NCI-H2029 treated with DMSO at 0.1 percent for 48 hours (cell line): ENCODE measurements around the gene PPFIA1.
A peak's percentile ranks its signal among the peaks of the same experiment; 100 is the strongest.
"Not testable (repeated sequence)": the region's sequence is repeated elsewhere in the genome, so short reads cannot be mapped to it uniquely, and the experiment has no call there.

ENCODE experiments used
- DNase-seq: peaks from one replicate; lab custom pipeline; 2025; lab: John Stamatoyannopoulos, UW

Gene PPFIA1

DNA sequence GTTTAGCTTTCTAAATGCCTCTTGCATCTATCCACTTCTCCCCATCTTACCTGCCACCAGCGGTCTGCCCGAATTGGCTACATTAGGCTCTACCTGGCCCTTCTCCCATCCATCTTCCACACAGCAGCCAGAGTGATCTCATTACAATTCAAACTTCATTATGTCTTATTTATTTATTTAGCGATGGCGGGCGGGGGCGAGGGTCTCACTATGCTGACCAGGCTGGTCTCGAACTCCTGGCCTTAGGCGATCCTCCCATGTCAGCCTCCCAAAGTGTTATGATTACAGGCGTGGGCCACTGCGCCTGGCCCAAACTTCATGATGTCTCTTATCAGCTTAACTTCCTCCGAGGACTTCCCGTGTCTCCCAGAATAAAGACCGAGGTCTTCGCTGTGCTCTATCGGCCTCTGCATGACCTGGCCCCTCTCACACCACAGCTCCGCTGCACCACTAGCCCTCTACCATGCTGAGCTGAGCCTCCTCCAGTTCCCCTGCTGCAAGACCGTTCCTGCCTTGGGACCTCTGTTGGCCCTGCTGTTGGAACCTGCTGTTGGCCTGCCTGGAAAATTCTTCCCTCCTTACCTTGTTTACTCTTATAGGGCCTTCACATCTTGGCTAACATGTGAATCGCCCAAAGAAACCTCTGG is 127.0 kb downstream of the PPFIA1 start:
- no peak for DNase-seq

DNA sequence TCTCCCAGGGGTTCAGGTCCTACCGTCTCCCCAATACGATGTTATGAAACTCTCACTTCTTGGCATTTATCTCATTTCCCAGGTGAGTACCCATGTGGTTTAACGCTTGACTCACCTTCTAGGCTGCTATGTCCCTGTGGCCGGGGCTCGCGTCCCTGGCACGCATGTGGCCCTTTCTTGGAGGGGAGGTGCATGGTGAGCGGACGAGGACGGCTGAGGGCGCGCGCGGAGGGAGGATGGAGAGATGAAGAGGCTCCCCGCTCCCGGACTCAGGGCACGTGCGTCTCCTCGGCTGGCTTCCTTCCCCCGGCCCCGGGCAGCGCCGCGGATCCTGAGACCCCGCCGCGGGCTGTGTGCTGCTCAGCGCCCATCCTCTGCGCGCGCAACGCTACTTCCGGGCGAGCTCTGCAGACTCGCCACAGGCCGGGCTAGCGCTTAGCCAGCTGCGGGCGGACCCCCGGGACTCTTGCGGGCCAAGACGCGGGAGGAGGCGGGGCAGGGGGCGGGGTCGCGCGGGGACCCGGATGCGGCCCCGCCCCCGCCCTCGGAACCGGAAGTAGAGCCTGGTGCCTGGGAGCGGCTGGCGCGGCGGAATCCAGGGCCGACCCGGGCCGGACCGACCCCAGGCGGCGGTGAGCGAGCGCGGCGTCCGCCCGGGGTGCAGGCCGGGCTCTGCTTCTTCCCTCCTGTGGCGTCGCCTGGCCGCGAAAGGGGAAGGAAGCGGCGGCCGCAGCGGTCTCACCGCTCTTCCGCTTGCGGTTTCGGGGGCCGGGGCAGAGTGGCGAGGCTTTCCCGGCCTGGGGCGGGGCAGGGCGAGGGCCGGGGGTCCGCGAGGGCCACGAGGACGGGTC is 127.7 kb downstream of the PPFIA1 start, which contains the start of gene CTTN:
Gene CTTN (plus strand): TSS at position 547 of the 851 bp plus-strand sequence. CDS start 8,769 bp downstream, outside the sequence.
- DNase-seq, result peak; percentile 61

DNA sequence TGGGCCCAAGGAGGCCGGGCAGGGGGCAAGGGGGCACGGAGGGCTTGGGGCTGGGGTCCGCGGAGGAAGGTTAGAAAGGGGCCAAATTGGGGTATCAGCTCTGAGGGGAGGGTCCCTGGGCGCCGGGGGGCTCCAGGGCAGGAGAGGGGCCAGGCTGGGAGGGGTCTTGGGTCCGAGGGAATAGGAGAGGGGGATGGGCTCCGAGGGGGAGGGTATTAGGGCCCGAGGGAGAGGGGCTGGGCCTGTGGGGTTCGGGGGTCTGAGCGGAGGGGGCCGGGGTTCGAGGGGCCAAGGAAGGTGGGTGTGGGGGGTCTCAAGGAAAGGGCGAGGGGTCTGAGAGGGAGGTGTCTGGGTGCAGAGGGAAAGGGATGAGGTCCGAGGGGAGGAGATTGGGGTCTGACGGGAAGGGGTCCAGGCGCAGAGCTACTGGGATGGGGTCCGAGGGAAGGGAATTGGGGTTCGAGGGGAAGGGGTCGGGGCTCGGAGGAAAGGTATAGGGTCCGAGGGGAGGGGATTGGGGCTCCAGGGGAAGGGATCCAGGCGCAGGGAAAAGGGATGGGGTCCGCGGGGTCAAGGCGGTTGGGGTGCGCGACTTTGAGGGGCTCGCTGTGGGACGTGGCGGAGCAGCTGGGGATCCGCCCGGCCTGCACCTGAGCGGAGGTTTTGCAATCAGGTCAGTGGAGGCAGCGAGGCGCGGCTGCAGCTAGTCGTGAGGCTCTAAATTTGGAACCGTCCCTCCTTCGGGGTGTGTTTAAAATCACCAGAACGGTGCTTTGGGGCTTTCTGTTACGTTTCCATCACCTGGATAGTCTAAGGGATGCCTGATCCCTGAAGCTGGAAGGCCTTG is 128.6 kb downstream of the PPFIA1 start:
- DNase-seq, result no peak

DNA sequence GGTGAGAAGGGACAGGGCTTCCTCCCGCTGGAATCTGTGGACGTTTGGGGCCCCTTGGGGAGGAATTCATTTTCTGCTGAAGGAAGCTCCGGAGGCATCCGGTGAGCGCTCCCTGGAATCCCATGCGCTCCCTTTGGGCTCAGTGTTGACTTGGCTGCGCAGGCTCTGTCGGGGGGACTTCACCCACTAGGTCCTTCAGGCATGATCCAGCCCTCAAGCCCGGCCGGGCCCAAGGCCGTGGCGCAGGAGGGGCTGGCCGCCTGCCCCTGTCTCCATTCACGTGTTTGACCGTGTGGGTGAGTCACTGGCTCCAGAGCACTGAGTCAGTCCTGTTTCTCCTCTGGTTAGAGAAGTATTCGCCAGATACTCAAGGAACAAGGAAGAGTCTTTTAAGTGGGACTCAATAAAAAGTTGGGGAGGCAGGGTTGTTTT is 129.2 kb downstream of the PPFIA1 start:
- no peak for DNase-seq

DNA sequence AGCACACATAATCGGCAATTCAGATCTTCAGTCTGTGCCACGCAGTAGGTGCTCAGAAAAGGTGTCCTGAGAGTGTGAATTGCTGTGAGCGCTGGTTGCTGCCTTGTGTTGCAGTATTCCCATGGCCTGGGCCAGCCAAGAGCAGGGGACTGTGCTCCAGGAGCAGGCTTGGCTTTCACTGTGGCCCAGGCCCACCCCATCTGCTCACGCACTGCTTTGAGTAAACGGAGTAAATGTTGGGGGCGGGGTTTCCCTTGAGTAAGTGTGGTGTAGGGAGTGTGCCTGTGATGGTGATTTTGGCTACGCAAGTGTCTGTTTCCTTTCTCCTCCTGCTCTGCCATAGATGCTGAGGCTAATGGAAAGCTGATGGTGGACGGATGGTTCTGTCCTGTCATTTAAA is 130.2 kb downstream of the PPFIA1 start:
- DNase-seq, result no peak

DNA sequence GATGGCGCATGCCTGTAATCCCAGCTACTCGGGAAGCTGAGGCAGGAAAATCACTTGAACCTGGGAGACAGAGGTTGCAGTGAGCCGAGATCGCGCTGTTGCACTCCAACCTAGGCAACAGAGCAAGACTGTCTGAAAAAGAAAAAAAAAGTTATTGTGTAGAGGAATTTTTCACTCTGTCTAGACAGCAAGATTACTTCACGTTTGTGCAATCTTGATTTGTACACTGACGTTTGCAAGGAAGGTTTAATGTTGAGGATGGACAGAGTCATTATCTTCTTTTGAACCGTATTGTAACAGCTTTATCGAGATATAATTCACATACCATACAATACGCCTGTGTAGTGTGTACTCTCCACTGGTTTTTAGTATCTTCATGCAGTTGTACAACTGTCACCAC is 131.5 kb downstream of the PPFIA1 start:
- DNase-seq, result no peak

DNA sequence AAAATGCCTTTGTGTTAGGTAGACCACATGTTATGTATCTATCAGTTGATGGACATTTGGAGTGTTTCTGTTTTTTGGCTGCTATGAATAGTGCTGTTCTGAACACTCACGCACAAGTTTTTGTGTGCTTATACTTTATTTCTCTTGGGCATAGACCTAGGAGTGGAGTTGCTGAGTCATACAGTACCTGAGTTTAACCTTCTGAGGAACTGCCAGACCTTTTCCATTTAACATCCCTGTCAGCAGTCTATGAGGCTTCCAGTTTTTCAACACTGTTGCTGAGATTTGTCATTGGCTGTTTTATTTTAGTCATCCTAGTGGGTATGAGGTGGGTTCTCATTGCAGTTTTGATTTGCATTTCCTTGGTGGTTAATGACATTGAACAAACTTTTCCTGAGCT is 132.2 kb downstream of the PPFIA1 start:
- no peak for DNase-seq

DNA sequence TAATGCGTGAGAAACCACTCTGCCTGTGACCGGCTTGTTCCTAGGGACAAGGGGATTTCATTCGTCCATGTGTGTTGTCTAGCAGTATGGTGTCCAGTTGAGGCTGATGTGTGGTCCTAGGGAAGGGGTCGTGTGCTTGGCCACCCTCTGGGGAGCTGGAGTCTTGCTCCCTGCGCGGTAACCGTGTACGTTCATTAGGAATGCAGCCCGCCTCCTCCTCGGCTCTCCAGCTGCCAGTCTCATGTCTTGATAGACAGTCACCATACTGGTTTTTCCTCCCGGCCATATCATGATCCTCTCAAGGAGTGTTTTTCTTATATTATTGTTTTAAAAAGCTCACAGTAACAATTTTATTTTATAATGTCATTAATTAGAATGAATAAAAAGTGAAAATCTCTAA is 133.8 kb downstream of the PPFIA1 start:
- DNase-seq, result no peak

DNA sequence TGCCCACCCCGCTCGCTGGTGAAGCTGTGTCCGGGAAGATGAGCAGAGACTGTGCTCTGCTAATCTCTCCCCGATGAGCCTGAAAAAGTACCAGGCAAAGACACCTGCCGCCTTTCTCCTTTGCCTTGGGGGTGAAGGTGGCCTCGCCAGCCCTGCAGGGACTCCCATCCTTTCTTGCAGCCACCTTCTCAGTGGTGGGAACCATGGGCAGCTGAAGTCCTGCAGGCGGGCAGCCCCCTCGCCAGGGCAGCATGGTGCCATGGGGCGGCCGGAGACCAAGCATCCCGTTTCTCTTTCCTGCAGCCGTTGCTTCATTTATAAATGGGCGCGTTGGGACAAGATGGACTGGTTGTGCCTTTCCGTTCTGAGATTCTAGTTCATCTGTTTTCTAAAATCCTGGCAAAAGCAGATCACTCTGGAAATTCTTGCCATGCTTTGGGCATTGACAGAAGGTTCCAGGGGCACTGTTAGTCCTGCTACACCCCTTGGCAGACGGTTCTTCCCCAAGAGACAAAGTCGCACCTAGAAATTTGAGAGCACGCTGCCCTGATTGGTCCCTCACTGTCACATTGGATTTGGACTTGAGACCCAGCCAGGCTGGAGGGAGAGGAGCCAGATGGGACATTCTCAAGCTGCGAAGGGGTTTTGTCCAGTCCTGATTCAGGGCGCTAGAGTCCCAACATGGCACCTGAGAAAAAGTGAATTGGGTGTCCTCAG is 135.3 kb downstream of the PPFIA1 start:
- DNase-seq, result no peak

DNA sequence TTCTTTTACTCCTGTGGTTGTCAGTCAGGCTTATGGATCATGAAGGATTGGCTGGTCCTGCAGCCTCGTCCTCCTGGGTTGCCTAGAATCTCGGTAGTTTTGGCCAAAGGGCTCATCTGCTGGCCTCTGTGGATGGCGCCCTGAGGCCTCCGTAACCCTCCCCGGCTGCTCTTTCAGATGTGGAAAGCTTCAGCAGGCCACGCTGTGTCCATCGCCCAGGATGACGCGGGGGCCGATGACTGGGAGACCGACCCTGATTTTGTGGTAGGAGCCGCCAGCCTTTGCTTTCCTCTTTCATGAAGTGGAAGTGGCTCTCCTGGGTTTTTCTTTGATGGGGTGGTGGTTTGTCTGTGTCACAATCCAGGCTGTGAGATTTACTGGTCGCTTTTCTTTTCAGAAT is 136.6 kb downstream of the PPFIA1 start:
- DNase-seq, result no peak

DNA sequence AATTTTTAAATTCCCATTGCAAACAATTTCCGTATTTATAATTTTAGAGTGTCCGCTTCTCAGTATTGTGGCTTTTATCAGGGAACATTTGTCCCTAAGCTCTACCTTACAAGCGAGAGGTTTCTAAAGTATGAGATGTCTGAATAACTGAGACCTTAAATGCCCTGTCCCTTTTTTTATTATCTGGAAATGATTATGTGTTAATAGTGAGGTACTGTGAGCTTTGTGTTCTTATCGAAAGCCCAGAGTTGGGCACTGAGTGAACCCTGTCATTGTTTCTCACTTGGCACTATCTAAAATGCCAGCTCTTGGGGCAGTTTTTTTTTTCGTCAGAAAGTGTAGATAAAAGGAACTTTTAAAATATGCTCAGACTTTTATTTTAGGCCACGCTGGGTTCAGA is 137.3 kb downstream of the PPFIA1 start:
- DNase-seq, result no peak

DNA sequence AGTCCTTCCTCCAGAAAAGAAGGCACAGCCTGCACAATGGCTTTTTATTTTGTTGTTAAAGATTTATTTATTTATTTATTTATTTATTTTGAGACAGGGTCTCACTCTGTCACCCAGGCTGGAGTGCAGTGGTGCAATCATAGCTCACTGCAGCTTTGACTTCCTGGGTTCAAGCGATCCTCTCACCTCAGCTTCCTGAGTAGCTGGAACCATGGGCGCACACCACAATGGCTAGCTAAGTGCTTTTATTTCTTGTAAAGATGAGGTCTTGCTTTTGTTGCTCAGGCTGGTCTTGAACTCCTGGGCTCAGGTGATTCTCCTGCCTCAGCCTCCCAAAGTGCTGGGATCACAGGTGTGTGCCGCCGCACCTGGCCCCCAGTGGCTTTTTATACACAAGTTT is 137.8 kb downstream of the PPFIA1 start:
- DNase-seq, result not testable (repeated sequence)

DNA sequence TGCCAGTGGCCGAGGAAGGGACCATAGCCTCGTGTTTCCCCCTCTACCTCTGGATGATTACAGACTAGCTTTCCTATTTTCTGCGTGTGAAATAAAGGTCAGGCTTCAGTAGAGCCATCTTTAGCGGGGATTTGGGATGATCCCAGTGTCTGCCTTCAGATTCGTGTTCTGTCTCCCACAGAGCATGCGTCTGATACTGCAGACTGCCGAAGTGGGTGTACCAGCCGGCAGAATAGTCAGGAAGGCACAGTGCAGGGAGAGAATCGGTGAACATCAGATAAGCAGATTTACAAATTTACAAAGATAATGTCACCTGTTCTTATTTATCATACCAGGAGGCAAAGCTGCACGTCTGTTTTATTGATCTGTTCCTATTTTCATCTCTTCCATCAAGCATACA is 138.9 kb downstream of the PPFIA1 start:
- DNase-seq, result no peak

DNA sequence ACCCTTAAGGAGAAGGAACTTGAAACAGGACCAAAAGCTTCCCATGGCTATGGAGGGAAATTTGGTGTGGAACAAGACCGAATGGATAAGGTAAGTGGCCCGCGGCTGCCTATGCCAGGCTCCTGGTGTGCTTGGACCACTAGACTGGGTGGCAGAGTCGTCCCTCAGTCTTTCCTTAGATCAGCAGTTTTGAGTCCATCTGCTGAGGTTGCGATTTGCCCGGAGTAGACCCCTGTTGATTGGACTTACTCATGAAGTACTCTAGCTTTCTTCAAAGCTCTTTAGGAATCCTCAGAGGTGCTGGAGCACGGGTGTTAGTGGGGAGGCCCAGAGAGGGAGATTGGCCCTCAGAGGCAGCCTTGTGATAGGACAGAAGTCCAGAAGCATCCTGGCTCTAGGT is 139.4 kb downstream of the PPFIA1 start:
- DNase-seq, result no peak

DNA sequence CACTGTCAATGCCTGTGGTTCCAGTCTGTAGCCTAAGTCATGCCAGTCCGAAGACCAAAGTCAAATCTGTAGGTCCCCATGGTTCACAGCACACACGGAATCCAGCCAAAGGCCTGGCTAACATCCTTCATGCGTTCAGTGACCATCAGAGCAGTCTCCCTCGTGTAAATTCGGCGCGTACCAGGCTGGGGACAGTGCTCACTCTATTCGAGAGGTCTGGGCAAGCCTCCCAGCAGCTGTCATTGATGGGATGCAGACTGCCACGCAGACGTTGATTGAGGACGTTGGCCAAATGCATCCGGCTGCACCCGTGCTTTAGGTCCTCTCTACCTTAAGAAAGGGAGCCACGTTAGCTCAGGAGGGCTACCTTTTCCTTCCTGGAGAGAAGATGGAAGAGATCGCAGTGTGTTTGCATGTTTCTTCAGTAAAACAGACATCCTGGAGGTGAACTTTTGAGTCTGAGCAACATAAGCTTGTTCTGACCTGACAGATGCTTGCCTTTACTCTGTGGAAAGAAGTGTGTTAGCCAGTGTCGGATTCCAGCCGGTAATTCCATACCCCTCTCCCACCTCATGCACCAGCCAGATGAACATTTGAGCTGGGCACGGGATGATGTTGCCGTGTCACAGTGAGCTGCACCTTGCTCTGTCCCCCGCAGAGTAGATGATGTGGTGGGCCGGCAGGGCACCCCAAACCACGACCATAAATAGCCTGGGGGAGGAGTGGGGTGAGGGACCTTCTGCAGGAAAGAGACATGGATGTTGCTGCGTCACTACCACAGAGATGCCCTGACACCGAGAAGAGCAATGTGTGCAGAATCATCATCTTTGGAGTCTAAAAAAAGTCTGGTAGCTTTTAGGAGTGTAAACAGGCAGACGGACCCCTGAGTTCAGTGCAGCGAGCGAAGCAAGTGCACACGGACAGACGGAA is 140.1 kb downstream of the PPFIA1 start:
- no peak for DNase-seq

DNA sequence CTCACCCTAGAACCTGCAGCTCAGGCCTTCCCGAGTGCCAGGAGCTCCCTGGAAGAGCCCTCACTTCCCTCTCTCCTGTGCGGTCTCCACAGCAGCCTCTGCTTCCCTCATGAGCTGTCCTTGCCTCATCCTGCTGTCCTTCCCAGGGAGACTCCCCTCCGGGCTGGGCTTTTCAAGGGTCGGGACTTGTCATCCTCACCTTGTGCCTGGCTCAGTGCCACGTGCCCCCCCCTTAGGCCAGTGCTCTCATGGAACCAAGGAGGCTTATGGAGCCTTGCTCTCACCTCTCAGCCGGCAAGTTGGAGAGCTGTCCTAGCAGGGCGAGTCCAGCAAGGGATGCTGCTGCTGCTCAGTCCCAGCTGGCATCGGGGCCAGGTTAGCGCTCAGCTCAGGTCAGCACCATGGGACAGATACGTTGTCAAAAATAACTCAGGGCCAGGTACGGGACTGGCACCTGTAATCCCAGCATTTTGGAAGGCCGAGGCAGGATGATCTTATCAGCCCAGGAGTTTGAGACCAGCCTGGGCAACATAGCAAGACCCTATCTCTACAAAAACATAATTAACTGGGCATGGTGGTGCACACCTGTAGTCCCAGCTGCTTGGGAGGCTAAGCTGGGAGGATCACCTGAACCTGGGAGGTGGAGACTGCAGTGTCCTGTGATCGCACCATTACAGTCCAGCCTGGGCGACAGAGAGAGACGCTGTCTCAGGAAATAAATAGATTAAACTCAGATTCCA is 141.4 kb downstream of the PPFIA1 start:
- DNase-seq, result no peak

DNA sequence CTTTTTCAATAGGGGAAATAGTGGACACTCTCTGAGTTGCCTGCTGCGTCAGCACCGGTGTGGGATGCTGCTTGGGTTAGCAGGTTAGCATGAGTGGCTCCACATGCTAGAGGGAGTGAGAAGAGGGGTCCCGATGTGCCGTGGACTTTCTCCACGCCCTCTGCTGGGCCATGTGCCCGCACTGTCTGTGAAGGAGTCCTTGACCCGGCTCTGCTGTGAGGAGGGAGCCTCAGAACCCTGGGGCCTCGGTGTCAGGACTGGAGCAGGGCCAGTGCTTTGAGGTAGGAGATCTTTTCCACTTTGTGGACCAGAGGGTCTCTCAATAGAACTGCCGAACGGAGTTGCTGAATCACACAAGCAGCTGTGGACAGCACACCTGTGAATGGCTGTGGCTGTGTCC is 142.7 kb downstream of the PPFIA1 start:
- DNase-seq, result no peak

DNA sequence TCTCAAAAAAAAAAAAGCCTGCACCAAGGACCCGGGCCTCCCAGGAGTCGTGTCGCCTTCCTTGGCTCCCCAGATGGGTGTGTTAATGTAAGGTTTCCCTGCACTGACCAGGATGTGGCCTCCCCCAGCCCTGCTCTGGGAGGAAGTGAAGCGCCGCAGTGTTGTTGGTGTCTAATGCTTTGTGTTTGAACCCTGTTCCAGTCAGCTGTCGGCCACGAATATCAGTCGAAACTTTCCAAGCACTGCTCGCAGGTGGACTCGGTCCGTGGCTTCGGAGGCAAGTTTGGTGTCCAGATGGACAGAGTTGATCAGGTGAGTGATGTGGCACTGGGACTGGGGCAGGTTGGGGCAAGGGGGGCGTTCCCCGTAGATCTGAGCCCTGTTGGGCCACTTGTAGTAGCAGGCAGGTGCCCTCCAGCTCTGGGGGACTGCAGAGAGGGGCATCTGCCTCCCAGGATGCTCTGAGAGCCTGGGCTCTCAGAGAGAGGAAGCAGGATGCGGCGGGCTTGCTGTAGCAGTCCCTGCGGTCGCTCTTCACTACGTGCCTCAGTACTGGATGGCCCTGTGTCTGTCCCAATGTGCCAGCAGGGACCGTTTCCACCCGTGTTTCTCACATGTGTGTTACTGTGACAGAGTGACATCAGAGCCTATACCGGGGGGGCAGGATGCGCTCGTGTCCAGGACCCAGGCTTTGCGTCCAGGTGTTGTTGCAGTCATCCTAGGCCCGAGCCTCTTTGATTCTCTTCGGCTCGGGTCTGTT is 144.0 kb downstream of the PPFIA1 start:
- DNase-seq, result no peak

DNA sequence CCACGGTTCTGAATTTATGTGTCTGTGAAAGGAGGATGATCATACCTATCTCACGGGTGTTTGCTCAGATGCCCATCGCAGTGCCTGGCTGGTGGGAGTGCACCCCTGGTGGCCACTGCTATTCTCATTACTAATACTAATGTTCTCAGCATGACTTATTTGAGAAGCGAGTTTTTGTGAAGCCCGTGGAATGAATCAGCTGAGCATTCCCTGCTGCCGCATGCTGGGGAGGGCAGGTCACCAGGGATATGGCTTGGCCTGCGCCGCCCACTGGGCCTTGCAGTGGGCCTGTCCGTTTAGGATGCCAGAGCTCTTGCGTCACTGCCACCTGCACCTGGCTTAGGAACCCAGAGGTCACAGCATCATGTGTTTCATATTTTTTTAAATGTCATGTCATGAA is 144.7 kb downstream of the PPFIA1 start:
- no peak for DNase-seq
